Colon (tissue), 2 donors: ENCODE results near the gene NTRK1.

ENCODE experiments used
- FAIRE-seq: peaks from 2 replicates; lab custom pipeline; 2012; peaks lifted over from hg19 to GRCh38; lab: Jason Lieb, UNC
- donor health status: control.
- donor health status: control.

NTRK1 gene

DNA sequence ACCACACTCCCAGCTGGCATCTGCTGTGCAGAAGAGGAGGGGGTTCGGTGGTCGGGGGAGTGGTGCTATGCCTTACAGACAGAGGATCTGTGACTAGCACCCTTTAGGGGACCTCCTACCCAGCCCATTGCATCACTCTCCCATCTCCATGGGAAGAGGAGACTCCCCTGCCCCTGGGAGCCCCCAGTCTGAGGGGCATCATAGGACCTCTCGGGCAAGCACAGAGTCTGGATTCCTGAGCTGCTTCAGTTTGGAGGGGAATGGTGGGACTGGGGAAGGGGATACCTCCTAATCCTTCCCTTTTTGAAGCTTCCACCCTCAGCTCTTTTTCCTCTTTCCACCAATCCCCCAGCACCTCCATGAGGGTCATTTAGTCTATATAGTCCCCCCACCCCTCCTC, 3.1 kb upstream of the NTRK1 start:
- no peak for FAIRE-seq

GRCh38 chr1:156858555-156858956, 2.1 kb upstream of the NTRK1 start:
- no peak for FAIRE-seq

DNA sequence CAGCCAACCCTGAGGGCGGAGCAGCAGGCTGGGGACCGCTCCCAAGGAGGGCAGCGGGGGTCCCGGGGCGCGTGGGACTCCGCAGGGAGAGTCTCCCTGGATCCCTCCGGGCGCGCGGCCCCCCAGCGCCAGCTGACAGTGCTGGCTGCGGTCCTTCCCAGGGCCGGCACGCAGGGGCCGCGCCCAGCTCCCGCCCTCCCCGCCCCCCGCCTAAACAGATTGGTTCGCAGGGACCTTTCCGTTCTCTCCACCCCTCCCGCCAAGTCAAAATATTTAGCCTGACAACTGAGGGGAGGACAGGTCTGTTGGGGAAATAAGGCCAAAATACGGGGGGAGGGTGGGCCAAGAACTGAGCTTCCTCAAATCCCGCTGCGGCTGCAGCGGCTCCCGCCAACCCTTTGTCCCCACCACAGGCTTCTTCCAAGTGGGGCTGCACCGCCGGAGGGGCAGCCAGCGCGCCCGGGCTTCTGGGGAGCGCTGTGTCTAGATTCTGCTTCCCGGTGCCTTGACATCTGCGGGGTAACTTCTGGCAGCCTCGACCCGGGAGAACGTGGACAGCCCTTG, 1.6 kb upstream of the NTRK1 start, which contains the start of gene INSRR:
INSRR (minus strand) TSS at position 159 of the 564 bp plus-strand sequence. CDS start 496 bp downstream, outside the sequence.
- FAIRE-seq: no peak

DNA sequence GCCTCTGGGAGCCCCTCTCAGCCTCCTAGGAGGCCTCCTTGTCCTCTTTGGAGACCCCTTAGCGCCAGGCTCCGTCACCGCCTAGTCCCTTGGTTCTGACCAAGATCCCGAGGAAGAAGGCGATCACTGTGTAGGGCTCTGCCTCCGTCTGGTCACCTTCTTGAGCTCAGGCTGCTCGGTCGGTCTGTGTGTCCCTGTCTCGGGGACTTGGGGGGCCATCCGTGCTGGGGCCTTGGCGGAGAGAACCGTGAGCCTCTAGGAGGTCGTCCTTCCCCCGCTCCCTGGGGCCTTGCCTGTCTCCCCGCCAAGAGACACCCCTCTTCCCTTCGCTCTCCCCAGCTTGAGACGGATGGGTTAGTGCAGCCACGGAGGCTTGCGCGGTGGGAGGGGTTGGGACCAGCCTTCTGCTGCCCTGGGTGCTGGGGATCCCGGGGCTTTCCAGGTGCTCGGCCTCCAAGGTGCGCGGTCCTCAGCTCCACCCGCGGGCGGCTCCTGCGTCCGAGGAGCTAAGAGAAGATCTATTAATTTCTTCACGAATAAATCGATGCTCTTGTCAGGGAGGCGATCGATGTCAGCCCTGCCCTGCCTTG, 1.0 kb upstream of the NTRK1 start:
- FAIRE-seq: no peak

GRCh38 chr1:156860113-156860627, 495 bp upstream of the NTRK1 start:
- FAIRE-seq: no peak

- FAIRE-seq: no peak
Measured at GRCh38 chr1:156862584-156862983, 1.9 kb downstream of the NTRK1 start.

DNA sequence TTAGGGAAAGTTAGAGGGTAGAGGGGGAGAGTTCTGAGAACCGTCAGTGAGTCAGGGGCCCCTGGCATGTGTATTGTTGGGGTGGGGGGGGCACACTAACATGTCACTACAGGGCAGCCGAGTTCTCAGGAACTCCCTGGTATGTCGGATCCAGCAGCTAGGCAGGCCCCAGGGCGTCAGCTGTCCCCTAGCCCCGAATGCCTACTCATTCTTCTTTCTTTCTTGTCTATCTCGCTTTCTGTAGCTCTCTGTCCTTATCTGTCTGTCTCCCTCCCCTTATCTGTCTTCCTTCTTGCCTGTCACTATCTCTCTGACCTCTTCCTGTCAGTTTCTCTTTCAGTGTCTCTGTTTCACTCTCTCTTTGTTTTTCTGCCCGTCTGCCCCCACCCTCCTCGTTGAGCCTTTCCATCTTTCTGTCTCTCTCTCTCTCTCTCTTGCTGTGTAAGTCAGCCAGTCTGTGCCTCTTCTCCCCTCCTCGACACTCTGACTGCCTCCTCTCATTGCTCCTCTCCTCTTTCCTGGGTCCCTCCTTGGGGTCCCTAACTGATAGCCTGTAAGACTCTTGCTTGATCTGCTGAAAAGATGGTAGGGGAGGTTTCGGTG, 2.4 kb downstream of the NTRK1 start:
- no peak for FAIRE-seq

- FAIRE-seq: no peak
Measured at GRCh38 chr1:156863631-156864030, 3.0 kb downstream of the NTRK1 start.

DNA sequence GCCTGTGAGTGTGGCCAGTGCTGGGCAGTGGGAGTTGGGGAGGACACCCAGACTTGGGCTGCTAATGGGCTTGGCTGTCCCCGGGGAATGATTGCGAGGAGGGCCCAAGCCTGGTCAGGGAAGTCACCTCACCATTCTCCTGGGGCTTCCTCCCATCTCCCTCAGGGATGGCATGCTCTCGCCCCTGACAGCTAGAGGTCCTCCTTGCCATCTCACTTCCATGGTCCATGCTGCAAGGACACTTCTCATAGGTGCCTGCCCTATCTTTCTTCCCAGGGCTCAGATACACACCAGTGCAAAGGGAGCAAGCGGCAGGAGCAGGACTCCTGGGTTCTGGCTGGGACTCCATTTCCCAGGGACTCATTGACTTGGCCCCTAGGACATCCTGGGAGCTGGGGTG, 4.1 kb downstream of the NTRK1 start:
- FAIRE-seq: no peak

- no peak for FAIRE-seq
Measured at GRCh38 chr1:156865258-156865657, 4.6 kb downstream of the NTRK1 start.

- FAIRE-seq: no peak
Measured at GRCh38 chr1:156865865-156866248, 5.2 kb downstream of the NTRK1 start.

GRCh38 chr1:156866249-156866909, 5.7 kb downstream of the NTRK1 start:
- FAIRE-seq: no peak

- FAIRE-seq: no peak
Measured at GRCh38 chr1:156868341-156868740, 7.7 kb downstream of the NTRK1 start.

GRCh38 chr1:156869455-156869854, 8.8 kb downstream of the NTRK1 start:
- FAIRE-seq: no peak

DNA sequence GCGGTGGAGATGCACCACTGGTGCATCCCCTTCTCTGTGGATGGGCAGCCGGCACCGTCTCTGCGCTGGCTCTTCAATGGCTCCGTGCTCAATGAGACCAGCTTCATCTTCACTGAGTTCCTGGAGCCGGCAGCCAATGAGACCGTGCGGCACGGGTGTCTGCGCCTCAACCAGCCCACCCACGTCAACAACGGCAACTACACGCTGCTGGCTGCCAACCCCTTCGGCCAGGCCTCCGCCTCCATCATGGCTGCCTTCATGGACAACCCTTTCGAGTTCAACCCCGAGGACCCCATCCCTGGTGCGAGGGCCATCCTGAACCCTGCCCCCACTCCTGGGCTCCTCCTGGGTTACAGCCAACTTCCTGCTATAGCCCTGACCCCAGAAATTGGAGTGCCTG, 13.0 kb downstream of the NTRK1 start:
- no peak for FAIRE-seq

DNA sequence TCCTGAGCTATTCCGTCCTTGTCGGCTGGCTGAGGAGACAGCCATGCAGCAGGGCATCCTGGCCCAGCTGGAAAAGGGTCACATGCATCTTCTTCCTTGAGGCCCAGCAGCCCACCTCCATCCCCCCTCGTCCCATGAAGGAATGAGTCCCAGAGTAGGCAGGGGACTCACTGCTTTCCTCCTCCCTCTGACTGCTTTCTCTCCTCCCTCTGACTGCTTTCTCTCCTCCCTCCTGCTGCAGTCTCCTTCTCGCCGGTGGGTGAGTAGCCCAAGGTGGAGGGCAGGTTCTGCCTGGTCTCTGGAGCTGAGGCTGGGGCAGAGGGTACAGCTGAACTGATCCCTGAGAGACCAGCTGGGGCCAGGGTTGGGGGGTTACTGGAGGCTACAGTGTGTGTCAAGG, 13.5 kb downstream of the NTRK1 start:
- no peak for FAIRE-seq

DNA sequence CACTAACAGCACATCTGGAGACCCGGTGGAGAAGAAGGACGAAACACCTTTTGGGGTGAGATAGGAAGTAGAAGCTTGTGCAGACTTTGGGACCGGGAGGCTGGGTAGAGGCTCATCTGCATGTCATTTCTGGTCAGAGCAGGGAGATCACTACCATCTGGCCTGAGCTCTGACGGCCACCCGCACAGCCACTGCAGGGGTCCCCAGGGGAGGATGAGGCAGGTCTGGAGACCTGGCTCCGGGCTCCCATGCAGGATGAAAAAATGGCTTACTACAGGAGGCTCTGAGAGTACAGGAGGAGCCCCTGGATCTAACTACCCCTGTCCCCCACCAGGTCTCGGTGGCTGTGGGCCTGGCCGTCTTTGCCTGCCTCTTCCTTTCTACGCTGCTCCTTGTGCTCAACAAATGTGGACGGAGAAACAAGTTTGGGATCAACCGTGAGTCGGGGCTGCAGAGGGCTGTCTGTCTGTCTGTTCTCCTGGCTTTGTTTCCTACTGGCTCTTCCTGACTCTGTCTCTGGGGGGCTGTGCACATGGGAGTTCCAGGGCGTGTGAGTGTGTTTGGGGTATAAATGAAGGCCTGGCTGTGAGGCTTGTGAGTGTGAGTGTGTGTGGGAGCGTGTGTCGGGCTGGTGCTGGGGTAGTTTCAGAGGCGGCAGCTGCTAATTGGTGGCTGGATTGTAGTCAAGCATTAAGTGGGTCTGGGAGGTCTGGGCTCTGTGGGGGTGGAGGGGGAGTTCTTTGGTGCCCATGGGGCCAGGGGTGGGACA, 14.1 kb downstream of the NTRK1 start:
- no peak for FAIRE-seq

DNA sequence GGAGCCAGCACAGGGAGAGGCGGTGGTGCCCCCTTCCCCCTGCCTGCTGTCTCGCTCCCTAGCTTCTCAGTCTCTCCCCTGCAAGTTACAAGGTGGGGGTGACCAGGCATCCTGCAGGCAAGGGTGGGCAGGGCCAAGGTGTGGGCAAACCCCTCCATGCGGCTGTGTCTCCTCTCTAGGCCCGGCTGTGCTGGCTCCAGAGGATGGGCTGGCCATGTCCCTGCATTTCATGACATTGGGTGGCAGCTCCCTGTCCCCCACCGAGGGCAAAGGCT, 14.6 kb downstream of the NTRK1 start:
- FAIRE-seq: no peak

DNA sequence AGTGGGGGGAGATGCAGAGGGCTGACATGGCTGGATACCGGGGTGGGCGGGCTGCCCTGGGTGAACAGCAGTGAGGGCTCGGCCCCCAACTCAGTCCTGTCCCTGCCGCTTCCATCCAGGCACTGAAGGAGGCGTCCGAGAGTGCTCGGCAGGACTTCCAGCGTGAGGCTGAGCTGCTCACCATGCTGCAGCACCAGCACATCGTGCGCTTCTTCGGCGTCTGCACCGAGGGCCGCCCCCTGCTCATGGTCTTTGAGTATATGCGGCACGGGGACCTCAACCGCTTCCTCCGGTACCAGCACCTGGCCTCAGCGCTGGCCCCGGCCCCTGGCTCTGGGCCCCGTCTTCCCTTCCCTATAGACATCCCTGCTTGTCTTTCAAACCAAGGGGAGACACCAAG, 15.6 kb downstream of the NTRK1 start:
- FAIRE-seq: no peak

DNA sequence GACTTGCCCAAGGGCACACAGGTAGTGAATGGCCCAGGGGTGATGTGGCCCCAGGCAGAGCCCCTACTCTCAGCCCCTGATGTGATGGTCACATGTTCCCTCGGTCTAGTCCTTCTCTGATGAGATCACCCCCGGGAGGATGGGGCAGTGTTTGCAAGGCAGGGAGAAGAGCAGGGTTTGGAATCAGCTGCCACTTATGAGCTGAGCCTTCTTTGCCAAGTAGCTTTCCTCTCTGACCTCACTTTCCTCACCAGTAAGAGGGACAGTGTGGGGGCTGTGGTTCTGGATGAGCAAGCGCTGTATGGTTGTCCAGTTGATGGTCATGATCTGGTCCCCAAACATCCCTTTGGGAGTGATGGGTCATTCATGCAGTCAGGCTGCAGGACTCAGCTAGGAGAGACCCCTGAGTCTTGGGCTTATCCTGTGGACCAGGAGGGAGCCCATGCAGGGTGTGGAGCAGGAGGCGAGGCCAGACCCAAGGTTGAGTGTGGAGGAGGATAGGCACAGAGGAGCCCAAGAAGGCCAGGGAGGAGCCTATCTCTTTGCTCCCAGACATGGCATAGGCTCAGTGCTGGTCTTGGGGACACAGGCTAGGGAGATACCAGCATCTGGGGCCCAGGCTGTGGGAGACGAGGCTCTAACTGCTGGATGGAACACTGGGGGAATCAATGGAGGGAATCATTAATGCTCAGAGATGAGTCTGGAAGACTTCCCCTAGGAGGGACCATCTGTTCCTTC, 16.9 kb downstream of the NTRK1 start:
- FAIRE-seq: no peak

- no peak for FAIRE-seq
Measured at GRCh38 chr1:156879876-156880275, 19.2 kb downstream of the NTRK1 start.

GRCh38 chr1:156880473-156880872, 19.8 kb downstream of the NTRK1 start:
- no peak for FAIRE-seq
